Caco-2 (cell line): Measurements from ENCODE around the gene MDFIC. TPM values are rescaled to one million over a fixed set of nuclear protein-coding genes. Genes with fewer than 3 reads are reported as not detected.

ENCODE experiments used
- BruUV-seq: library from RNA; stranded (reverse); fragments of 400-500 nt; replicated peaks from 2 replicates; lab custom pipeline; 2021; lab: Mats Ljungman, UMichigan
- CTCF ChIA-PET: fragments of 300-600 bp; sonication (Branson Sonifier 250); formaldehyde crosslinking; loops from one replicate; lab custom pipeline; 2022; ENCODE audit warnings: antibody characterized with exemption; lab: Charles Lee
- POLR2A ChIA-PET: fragments of 300-600 bp; sonication (Branson Sonifier 250); formaldehyde crosslinking; loops from one replicate; lab custom pipeline; 2022; ENCODE audit warnings: antibody characterized with exemption; lab: Charles Lee
- DNase-seq, 2 experiments: peaks; one replicate each; pipeline versions ENCODE4 v3.0.0 to v3.0.0-alpha.2; 2020 to 2022
- H3K27me3 ChIP-seq: replicated peaks from 2 replicates; pipeline ENCODE4 v1.6.0; 2011; ENCODE audit warnings: low read length; ENCODE audit not compliant: control insufficient read depth, insufficient read depth
- H3K36me3 ChIP-seq: 2 replicates; pipeline ENCODE4 v1.5.1; 2011; ENCODE audit warnings: low read length; ENCODE audit not compliant: control insufficient read depth, insufficient read depth
- H3K4me1 ChIP-seq: fragments of 250-450 bp; sonication (Bioruptor Pico); 2 replicates; pipeline ENCODE4 v1.5.1; 2020; ENCODE audit warnings: mild to moderate bottlenecking
- H3K4me3 ChIP-seq: 2 replicates; pipeline ENCODE4 v1.5.1; 2011; ENCODE audit warnings: low read depth, mild to moderate bottlenecking, control low read depth, low read length
- H3K9me3 ChIP-seq: fragments of 250-450 bp; sonication (Bioruptor Pico); 2 replicates; pipeline ENCODE4 v1.5.1; 2020; ENCODE audit warnings: mild to moderate bottlenecking, moderate library complexity
- H3K27ac Mint-ChIP-seq: one replicate; pipeline ENCODE4 v1.8.0; 2022; ENCODE audit warnings: mixed read lengths; ENCODE audit not compliant: unreplicated experiment
- H3K27me3 Mint-ChIP-seq: one replicate; pipeline ENCODE4 v1.8.0; 2022; ENCODE audit warnings: mixed read lengths; ENCODE audit not compliant: insufficient read depth, unreplicated experiment
- H3K36me3 Mint-ChIP-seq: one replicate; pipeline ENCODE4 v1.8.0; 2022; ENCODE audit warnings: mild to moderate bottlenecking, mixed read lengths; ENCODE audit not compliant: insufficient read depth, unreplicated experiment
- H3K4me1 Mint-ChIP-seq: one replicate; pipeline ENCODE4 v1.8.0; 2022; ENCODE audit warnings: low read depth, mixed read lengths; ENCODE audit not compliant: unreplicated experiment
- H3K4me3 Mint-ChIP-seq: one replicate; pipeline ENCODE4 v1.8.0; 2022; ENCODE audit warnings: mild to moderate bottlenecking, moderate library complexity, mixed read lengths; ENCODE audit not compliant: unreplicated experiment
- H3K9me3 Mint-ChIP-seq: one replicate; pipeline ENCODE4 v1.8.0; 2022; ENCODE audit warnings: mixed read lengths; ENCODE audit not compliant: unreplicated experiment
- CTCF ChIP-seq, 2 experiments: fragments of 200-600 bp in 1 of 2; IDR thresholded peaks; 1 replicate in 1 of 2; 2 replicates in 1 of 2; pipeline versions ENCODE4 v1.5.1 to v1.8.0; 2011 to 2022; ENCODE audit warnings: antibody characterized with exemption in 1 of 2, control low read depth in 1 of 2, inconsistent platforms in 1 of 2, low read depth in 1 of 2, low read length in 1 of 2, mild to moderate bottlenecking in 1 of 2, moderate library complexity in 1 of 2; ENCODE audit not compliant: insufficient read depth in 1 of 2, severe bottlenecking in 1 of 2, unreplicated experiment in 1 of 2
- intact Hi-C: fragments of 100-400 bp; cut with micrococcal nuclease; formaldehyde crosslinking; loops from one replicate; pipeline ENCODE4 v1.10.0; 2022; ENCODE audit not compliant: unreplicated experiment
- total RNA-seq: library from RNA; stranded (reverse); gene quantifications from 2 replicates; pipeline ENCODE4 v1.2.3, GENCODE V29; 2022

Gene MDFIC
- total RNA-seq, 1 experiment from 2014 or later, result 2.7 TPM

- H3K27me3 Mint-ChIP-seq, result no peaks in the 10 kb centered on the region
- H3K4me1 ChIP-seq, result no peaks in the 10 kb centered on the region
- no TSS peak for BruUV-seq
- no peak overlapping the region for H3K4me3 ChIP-seq
- no peak for TF ChIP-seq CTCF (IDR thresholded peaks at IDR 0.05; ENCODE audit: insufficient read depth in 1 of 2, low read depth in 1 of 2, low read length in 1 of 2, severe bottlenecking in 1 of 2, unreplicated experiment in 1 of 2)
- no peaks in the 10 kb centered on the region for H3K36me3 Mint-ChIP-seq
- DNase-seq, result no peak
- no peaks in the 10 kb centered on the region for H3K9me3 Mint-ChIP-seq
- CTCF ChIA-PET, result no interaction called here
- POLR2A ChIA-PET, result no interaction called here
- H3K27ac Mint-ChIP-seq, result no peak overlapping the region
- no peaks in the 10 kb centered on the region for H3K27me3 ChIP-seq
- no peak overlapping the region for H3K4me3 Mint-ChIP-seq
- H3K9me3 ChIP-seq, result no peaks in the 10 kb centered on the region
- intact Hi-C loops, result no loop called here
- H3K4me1 Mint-ChIP-seq, result no peaks in the 10 kb centered on the region
- H3K36me3 ChIP-seq, result no peaks in the 10 kb centered on the region
Measured at GRCh38 chr7:115015619-115016018, 93.7 kb downstream of the MDFIC start.

- ChIA-PET CTCF (no interaction called here), POLR2A (no interaction called here)
- Mint-ChIP-seq H3K4me1 (no peaks in the 10 kb centered on the region), H3K27ac (no peak overlapping the region), H3K9me3 (no peaks in the 10 kb centered on the region), H3K27me3 (no peaks in the 10 kb centered on the region), H3K4me3 (no peak overlapping the region), H3K36me3 (no peaks in the 10 kb centered on the region)
- no peaks in the 10 kb centered on the region for H3K9me3 ChIP-seq
- no peaks in the 10 kb centered on the region for H3K4me1 ChIP-seq
- H3K27me3 ChIP-seq, result no peaks in the 10 kb centered on the region
- H3K36me3 ChIP-seq, result no peaks in the 10 kb centered on the region
- no peak for DNase-seq
- BruUV-seq, result no TSS peak
- intact Hi-C loops, result no loop called here
- TF ChIP-seq CTCF (IDR thresholded peaks at IDR 0.05; ENCODE audit: insufficient read depth in 1 of 2, low read depth in 1 of 2, low read length in 1 of 2, severe bottlenecking in 1 of 2, unreplicated experiment in 1 of 2), result no peak
- H3K4me3 ChIP-seq, result no peak overlapping the region
Measured at GRCh38 chr7:115019882-115020605, 98.2 kb downstream of the MDFIC start.

GRCh38 chr7:115023219-115023618, 101.3 kb downstream of the MDFIC start:
- Histone ChIP-seq H3K36me3 (no peaks in the 10 kb centered on the region), H3K9me3 (no peaks in the 10 kb centered on the region), H3K4me1 (no peaks in the 10 kb centered on the region), H3K4me3 (no peak overlapping the region), H3K27me3 (no peaks in the 10 kb centered on the region)
- no TSS peak for BruUV-seq
- CTCF ChIA-PET, result no interaction called here
- Mint-ChIP-seq H3K4me3 (no peak overlapping the region), H3K27ac (no peak overlapping the region), H3K36me3 (peaks cover 5% of the 10 kb centered on the region), H3K27me3 (no peaks in the 10 kb centered on the region), H3K9me3 (no peaks in the 10 kb centered on the region), H3K4me1 (no peaks in the 10 kb centered on the region)
- no peak for TF ChIP-seq CTCF (IDR thresholded peaks at IDR 0.05; ENCODE audit: insufficient read depth in 1 of 2, low read depth in 1 of 2, low read length in 1 of 2, severe bottlenecking in 1 of 2, unreplicated experiment in 1 of 2)
- POLR2A ChIA-PET, result no interaction called here
- intact Hi-C loops, result no loop called here
- no peak for DNase-seq
